NCI-H146 treated with DMSO at 0.1 percent for 48 hours (cell line): ENCODE measurements around the gene NAV3.

Experiments
- DNase-seq: peaks from one replicate; lab custom pipeline; 2025; ENCODE audit not compliant: unreplicated experiment; lab: John Stamatoyannopoulos, UW

Gene NAV3

GRCh38 chr12:78037707-78038106 lies 207.0 kb downstream of the NAV3 start:
- peak; percentile 57 for DNase-seq

- peak; percentile 30 for DNase-seq
Measured at GRCh38 chr12:78038541-78038940, 207.8 kb downstream of the NAV3 start.

GRCh38 chr12:78038986-78039385 lies 208.3 kb downstream of the NAV3 start:
- DNase-seq = no peak

GRCh38 chr12:78040111-78040510 lies 209.4 kb downstream of the NAV3 start:
- no peak for DNase-seq

- DNase-seq = no peak
Measured at GRCh38 chr12:78050790-78051189, 220.1 kb downstream of the NAV3 start.

- DNase-seq = no peak
Measured at GRCh38 chr12:78055545-78055944, 224.9 kb downstream of the NAV3 start.

- no peak for DNase-seq
Measured at GRCh38 chr12:78057075-78057474, 226.4 kb downstream of the NAV3 start.

GRCh38 chr12:78060186-78060585 lies 229.5 kb downstream of the NAV3 start:
- no peak for DNase-seq

GRCh38 chr12:78062786-78063185 lies 232.1 kb downstream of the NAV3 start:
- no peak for DNase-seq

GRCh38 chr12:78081590-78082314 lies 251.1 kb downstream of the NAV3 start:
- no peak for DNase-seq

GRCh38 chr12:78085542-78086182 lies 255.0 kb downstream of the NAV3 start:
- no peak for DNase-seq

GRCh38 chr12:78086553-78087362 lies 256.1 kb downstream of the NAV3 start:
- DNase-seq = no peak

- no peak for DNase-seq
Measured at GRCh38 chr12:78087363-78087675, 256.6 kb downstream of the NAV3 start.

GRCh38 chr12:78088391-78088832 lies 257.7 kb downstream of the NAV3 start:
- peak; percentile 38 for DNase-seq

GRCh38 chr12:78090266-78090665 lies 259.6 kb downstream of the NAV3 start:
- DNase-seq = no peak

- no peak for DNase-seq
Measured at GRCh38 chr12:78095623-78096022, 264.9 kb downstream of the NAV3 start.

- no peak for DNase-seq
Measured at GRCh38 chr12:78096909-78097597, 266.4 kb downstream of the NAV3 start.

- no peak for DNase-seq
Measured at GRCh38 chr12:78099806-78100205, 269.1 kb downstream of the NAV3 start.

GRCh38 chr12:78101113-78101876 lies 270.6 kb downstream of the NAV3 start:
- DNase-seq = no peak

GRCh38 chr12:78101946-78102635 lies 271.4 kb downstream of the NAV3 start:
- peak; percentile 24 for DNase-seq
